MM.1S (cell line): ENCODE data around the gene REX1BD.
A peak's percentile ranks its signal among the peaks of the same experiment; 100 is the strongest.

ENCODE experiments used
- DNase-seq: peaks from one replicate; pipeline ENCODE4 v3.0.0-alpha.2; 2015
- H2AFZ ChIP-seq: fragments of 300-600 bp; sonication (generic); 2 replicates; pipeline ENCODE4 v1.6.0; 2016; ENCODE audit warnings: antibody characterized with exemption, low read length
- H3F3A ChIP-seq: fragments of 300-600 bp; sonication (generic); 2 replicates; pipeline ENCODE4 v1.6.1; 2016; ENCODE audit warnings: mild to moderate bottlenecking, antibody characterized with exemption, low read length, moderate library complexity, mixed read lengths; ENCODE audit not compliant: insufficient read depth
- H3K27ac ChIP-seq: fragments of 300-600 bp; sonication (generic); 2 replicates; pipeline ENCODE4 v1.5.1; 2016; ENCODE audit warnings: mild to moderate bottlenecking, low read length
- H3K27me3 ChIP-seq: fragments of 300-600 bp; sonication (generic); replicated peaks from 2 replicates; pipeline ENCODE4 v1.6.0; 2016; ENCODE audit warnings: low read length; ENCODE audit not compliant: insufficient read depth
- H3K36me3 ChIP-seq: fragments of 300-600 bp; sonication (generic); replicated peaks from 2 replicates; pipeline ENCODE4 v1.6.1; 2016; ENCODE audit warnings: mild to moderate bottlenecking, low read length, mixed read lengths; ENCODE audit not compliant: insufficient read depth
- H3K4me1 ChIP-seq: fragments of 300-600 bp; sonication (generic); 2 replicates; pipeline ENCODE4 v1.6.1; 2016; ENCODE audit warnings: low read length, mixed read lengths
- H3K4me2 ChIP-seq: fragments of 300-600 bp; sonication (generic); 2 replicates; pipeline ENCODE4 v1.6.0; 2016; ENCODE audit warnings: low read depth, low read length
- H3K4me3 ChIP-seq: fragments of 300-600 bp; sonication (generic); 2 replicates; pipeline ENCODE4 v1.5.1; 2016; ENCODE audit warnings: low read length, mixed read lengths
- H3K79me2 ChIP-seq: fragments of 300-600 bp; sonication (generic); 2 replicates; pipeline ENCODE4 v1.6.1; 2016; ENCODE audit warnings: mixed run types, low read length, mixed read lengths
- H3K9ac ChIP-seq: fragments of 300-600 bp; sonication (generic); 2 replicates; pipeline ENCODE4 v1.6.1; 2016; ENCODE audit warnings: low read length, mixed read lengths
- H3K9me2 ChIP-seq: fragments of 300-600 bp; sonication (generic); replicated peaks from 2 replicates; pipeline ENCODE4 v1.6.1; 2016; ENCODE audit warnings: mild to moderate bottlenecking, low read length, mixed read lengths; ENCODE audit not compliant: insufficient read depth
- H3K9me3 ChIP-seq: fragments of 300-600 bp; sonication (generic); replicated peaks from 2 replicates; pipeline ENCODE4 v1.6.1; 2016; ENCODE audit warnings: mild to moderate bottlenecking, low read length, mixed read lengths; ENCODE audit not compliant: insufficient read depth
- H4K20me1 ChIP-seq: fragments of 300-600 bp; sonication (generic); 2 replicates; pipeline ENCODE4 v1.6.1; 2016; ENCODE audit warnings: mild to moderate bottlenecking, low read length, moderate library complexity, mixed read lengths; ENCODE audit not compliant: insufficient read depth
- EZH2 ChIP-seq: fragments of 300-600 bp; sonication (generic); optimal IDR thresholded peaks from 2 replicates; pipeline ENCODE3; 2017; ENCODE audit warnings: low read depth, mild to moderate bottlenecking, antibody characterized with exemption, low read length, mixed read lengths
- EZH2phosphoT487 ChIP-seq: fragments of 300-600 bp; sonication (generic); IDR thresholded peaks from 2 replicates; pipeline ENCODE4 v1.6.1; 2018; ENCODE audit warnings: antibody characterized with exemption, low read length
- TF ChIP-seq, protein P1 (sequence below): fragments of 300-600 bp; sonication (generic); IDR thresholded peaks from 2 replicates; pipeline ENCODE4 v1.5.1; 2016; ENCODE audit warnings: antibody characterized with exemption, low read length, mixed read lengths

Gene REX1BD

GRCh38 chr19:18541258-18541991, 47.2 kb upstream of the REX1BD start:
- H3K36me3 ChIP-seq = no peaks in the 10 kb centered on the region
- no peaks in the 10 kb centered on the region for H4K20me1 ChIP-seq
- H3K27ac ChIP-seq = no peak overlapping the region
- H3K27me3 ChIP-seq = no peaks in the 10 kb centered on the region
- TF ChIP-seq, protein P1, sequence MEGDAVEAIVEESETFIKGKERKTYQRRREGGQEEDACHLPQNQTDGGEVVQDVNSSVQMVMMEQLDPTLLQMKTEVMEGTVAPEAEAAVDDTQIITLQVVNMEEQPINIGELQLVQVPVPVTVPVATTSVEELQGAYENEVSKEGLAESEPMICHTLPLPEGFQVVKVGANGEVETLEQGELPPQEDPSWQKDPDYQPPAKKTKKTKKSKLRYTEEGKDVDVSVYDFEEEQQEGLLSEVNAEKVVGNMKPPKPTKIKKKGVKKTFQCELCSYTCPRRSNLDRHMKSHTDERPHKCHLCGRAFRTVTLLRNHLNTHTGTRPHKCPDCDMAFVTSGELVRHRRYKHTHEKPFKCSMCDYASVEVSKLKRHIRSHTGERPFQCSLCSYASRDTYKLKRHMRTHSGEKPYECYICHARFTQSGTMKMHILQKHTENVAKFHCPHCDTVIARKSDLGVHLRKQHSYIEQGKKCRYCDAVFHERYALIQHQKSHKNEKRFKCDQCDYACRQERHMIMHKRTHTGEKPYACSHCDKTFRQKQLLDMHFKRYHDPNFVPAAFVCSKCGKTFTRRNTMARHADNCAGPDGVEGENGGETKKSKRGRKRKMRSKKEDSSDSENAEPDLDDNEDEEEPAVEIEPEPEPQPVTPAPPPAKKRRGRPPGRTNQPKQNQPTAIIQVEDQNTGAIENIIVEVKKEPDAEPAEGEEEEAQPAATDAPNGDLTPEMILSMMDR = no peak
- TF ChIP-seq EZH2 (no peak), EZH2phosphoT487 (no peak)
- peaks cover 8% of the 10 kb centered on the region; the same call in 1 of the 2 replicates for H3K79me2 ChIP-seq
- H3K9me2 ChIP-seq = no peaks in the 10 kb centered on the region
- H2AFZ ChIP-seq = no peak overlapping the region
- H3K9ac ChIP-seq = no peak overlapping the region
- peaks cover 7% of the 10 kb centered on the region for H3K4me1 ChIP-seq
- H3K9me3 ChIP-seq = no peaks in the 10 kb centered on the region
- H3K4me2 ChIP-seq = no peak overlapping the region
- no peak for DNase-seq
- H3K4me3 ChIP-seq = no peak overlapping the region
- H3F3A ChIP-seq = no peaks in the 10 kb centered on the region

DNA sequence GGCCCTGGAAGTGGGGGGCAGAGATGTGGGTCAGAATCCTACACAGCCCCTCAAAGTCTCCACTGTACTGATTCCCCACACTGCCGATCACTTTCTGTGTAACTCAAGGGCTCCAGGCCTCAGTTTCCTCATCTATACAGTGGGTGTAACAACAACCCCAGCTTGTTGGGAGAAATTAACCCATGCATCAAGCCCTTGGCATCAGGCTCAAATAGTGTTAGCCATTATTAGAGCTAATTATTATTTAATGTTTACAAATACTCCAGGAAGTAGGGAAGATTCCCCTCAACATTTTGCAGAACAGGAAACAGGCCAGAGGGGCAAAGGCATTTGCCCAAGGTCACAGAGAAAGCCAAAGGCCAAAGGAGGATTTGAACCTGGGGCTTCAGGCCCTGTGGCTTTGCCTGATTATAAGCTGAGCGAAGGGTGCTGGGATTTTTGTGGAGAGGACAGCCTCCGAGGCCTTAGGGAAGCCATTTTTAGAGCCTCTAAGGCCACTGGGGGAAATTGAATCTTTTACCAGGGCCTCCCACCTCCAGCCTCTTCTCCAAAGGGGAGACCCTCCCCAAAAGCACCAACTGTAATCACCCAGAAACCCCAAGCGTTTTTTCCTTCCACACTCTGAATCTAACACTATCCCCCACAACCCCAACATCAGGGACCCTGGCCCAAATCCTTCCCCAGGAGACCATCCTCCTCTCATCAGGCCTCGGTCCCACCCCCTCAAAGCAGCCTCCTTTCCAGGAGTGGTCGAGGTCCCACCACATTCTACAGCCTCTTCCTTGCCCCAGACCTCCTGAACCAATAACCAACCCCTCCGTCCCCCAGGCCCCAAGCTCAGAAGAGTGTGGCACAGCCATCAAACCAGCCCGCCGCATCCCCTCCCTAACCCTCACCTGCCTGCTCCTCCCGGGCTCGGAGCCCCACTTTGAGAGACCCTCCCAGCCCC, 46.3 kb upstream of the REX1BD start:
- H3K9ac ChIP-seq = peak overlapping the region; percentile 54
- H3K27me3 ChIP-seq = no peaks in the 10 kb centered on the region
- no peak for DNase-seq
- no peak overlapping the region for H2AFZ ChIP-seq
- H3K9me2 ChIP-seq = no peaks in the 10 kb centered on the region
- no peak overlapping the region for H3K27ac ChIP-seq
- no peaks in the 10 kb centered on the region for H3F3A ChIP-seq
- H3K9me3 ChIP-seq = no peaks in the 10 kb centered on the region
- H3K36me3 ChIP-seq = no peaks in the 10 kb centered on the region
- H3K4me1 ChIP-seq = peaks cover 7% of the 10 kb centered on the region
- TF ChIP-seq EZH2 = no peak
- TF ChIP-seq, protein P1 = no peak
- no peak for TF ChIP-seq EZH2phosphoT487
- H3K4me2 ChIP-seq = peak overlapping the region; percentile 79
- peaks cover 8% of the 10 kb centered on the region; the same call in 1 of the 2 replicates for H3K79me2 ChIP-seq
- no peaks in the 10 kb centered on the region for H4K20me1 ChIP-seq
- peak overlapping the region; percentile 56 for H3K4me3 ChIP-seq

GRCh38 chr19:18542941-18543813, 45.4 kb upstream of the REX1BD start, which contains the start of gene FKBP8:
Gene FKBP8, minus strand, starts transcription at chr19:18543573. Its CDS starts 1,603 bp downstream, at chr19:18541970.
- H3K27me3 ChIP-seq = no peaks in the 10 kb centered on the region
- no peaks in the 10 kb centered on the region for H3F3A ChIP-seq
- no peaks in the 10 kb centered on the region for H3K9me3 ChIP-seq
- peaks cover 8% of the 10 kb centered on the region; the same call in 1 of the 2 replicates for H3K79me2 ChIP-seq
- no peaks in the 10 kb centered on the region for H3K36me3 ChIP-seq
- H3K4me1 ChIP-seq = peaks cover 7% of the 10 kb centered on the region
- no peaks in the 10 kb centered on the region for H4K20me1 ChIP-seq
- peak within 1 kb of the TSS; percentile 74 for H3K9ac ChIP-seq
- H3K4me2 ChIP-seq = peak within 1 kb of the TSS; percentile 85
- H3K9me2 ChIP-seq = no peaks in the 10 kb centered on the region
- peak within 1 kb of the TSS; percentile 91 for H2AFZ ChIP-seq
- peak within 1 kb of the TSS; percentile 61; the same call in 1 of the 2 replicates for H3K27ac ChIP-seq
- no peak for TF ChIP-seq EZH2
- H3K4me3 ChIP-seq = peak within 1 kb of the TSS; percentile 69
- peak; percentile 93 for DNase-seq
